ENCODE data around the gene LYZL1. TPM values are rescaled to one million over a fixed set of nuclear protein-coding genes. Genes with fewer than 3 reads are reported as not detected.

Gene LYZL1
- total RNA-seq, 1 donor from 2014 or later, result not detected

DNA sequence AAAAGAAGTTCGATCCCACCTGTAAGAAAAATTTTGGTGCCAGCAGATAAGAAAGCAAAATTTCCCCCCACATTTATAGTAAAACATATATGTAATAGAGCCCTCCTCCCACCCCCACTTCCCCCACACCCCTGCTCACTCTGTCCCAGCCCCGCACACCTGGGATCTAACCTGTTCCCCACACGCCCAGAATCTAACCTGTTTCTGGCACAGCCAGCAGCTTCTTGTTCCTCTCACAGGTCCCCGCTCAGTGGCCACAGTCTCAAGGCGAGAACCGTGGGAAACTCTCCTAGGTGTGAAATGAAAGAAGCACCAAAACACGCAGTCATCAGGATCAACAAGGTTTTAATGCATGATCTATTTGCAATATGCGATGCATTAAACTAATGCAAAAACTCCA is 32.8 kb downstream of the LYZL1 start:
- H3K4me1 Mint-ChIP-seq (ENCODE audit: unreplicated experiment), result peaks cover 9% of the 10 kb centered on the region
- TF ChIP-seq, protein P1, sequence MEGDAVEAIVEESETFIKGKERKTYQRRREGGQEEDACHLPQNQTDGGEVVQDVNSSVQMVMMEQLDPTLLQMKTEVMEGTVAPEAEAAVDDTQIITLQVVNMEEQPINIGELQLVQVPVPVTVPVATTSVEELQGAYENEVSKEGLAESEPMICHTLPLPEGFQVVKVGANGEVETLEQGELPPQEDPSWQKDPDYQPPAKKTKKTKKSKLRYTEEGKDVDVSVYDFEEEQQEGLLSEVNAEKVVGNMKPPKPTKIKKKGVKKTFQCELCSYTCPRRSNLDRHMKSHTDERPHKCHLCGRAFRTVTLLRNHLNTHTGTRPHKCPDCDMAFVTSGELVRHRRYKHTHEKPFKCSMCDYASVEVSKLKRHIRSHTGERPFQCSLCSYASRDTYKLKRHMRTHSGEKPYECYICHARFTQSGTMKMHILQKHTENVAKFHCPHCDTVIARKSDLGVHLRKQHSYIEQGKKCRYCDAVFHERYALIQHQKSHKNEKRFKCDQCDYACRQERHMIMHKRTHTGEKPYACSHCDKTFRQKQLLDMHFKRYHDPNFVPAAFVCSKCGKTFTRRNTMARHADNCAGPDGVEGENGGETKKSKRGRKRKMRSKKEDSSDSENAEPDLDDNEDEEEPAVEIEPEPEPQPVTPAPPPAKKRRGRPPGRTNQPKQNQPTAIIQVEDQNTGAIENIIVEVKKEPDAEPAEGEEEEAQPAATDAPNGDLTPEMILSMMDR (IDR thresholded peaks at IDR 0.05; ENCODE audit: unreplicated experiment), result no peak
- no peaks in the 10 kb centered on the region for H3K9me3 Mint-ChIP-seq (ENCODE audit: unreplicated experiment)
- H3K4me3 Mint-ChIP-seq (ENCODE audit: unreplicated experiment), result no peak overlapping the region
- H3K27me3 Mint-ChIP-seq (ENCODE audit: unreplicated experiment), result peaks cover 2% of the 10 kb centered on the region
- H3K36me3 Mint-ChIP-seq (ENCODE audit: low read depth, unreplicated experiment), result no peaks in the 10 kb centered on the region
- no peak for DNase-seq (ENCODE audit: low spot score)
- H3K27ac Mint-ChIP-seq (ENCODE audit: unreplicated experiment), result no peak overlapping the region

DNA sequence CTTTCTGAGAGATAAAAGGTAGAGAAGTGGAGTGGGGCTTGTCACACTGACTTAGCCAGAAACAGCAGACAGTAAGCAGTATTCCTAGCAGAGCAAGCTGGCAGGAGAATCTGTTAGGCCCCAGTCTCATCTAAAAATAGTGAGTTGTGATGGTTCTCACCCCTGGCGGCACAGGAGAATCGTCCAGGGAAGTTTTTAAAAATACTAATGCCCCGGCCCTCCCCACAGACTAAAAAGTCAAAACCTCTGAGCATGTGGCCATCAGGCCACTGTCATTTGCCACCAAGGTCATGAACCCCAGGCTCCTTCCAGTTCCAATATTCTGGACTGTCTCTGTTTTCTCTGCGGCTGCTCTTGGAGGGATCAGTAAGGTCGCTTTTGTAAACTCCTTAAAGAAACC is 34.0 kb downstream of the LYZL1 start:
- peaks cover 2% of the 10 kb centered on the region for H3K27me3 Mint-ChIP-seq (ENCODE audit: unreplicated experiment)
- H3K36me3 Mint-ChIP-seq (ENCODE audit: low read depth, unreplicated experiment), result no peaks in the 10 kb centered on the region
- DNase-seq (ENCODE audit: low spot score), result no peak
- no peak overlapping the region for H3K4me3 Mint-ChIP-seq (ENCODE audit: unreplicated experiment)
- no peaks in the 10 kb centered on the region for H3K9me3 Mint-ChIP-seq (ENCODE audit: unreplicated experiment)
- no peak overlapping the region for H3K27ac Mint-ChIP-seq (ENCODE audit: unreplicated experiment)
- TF ChIP-seq, protein P1 (IDR thresholded peaks at IDR 0.05; ENCODE audit: unreplicated experiment), result no peak
- H3K4me1 Mint-ChIP-seq (ENCODE audit: unreplicated experiment), result peaks cover 9% of the 10 kb centered on the region

DNA sequence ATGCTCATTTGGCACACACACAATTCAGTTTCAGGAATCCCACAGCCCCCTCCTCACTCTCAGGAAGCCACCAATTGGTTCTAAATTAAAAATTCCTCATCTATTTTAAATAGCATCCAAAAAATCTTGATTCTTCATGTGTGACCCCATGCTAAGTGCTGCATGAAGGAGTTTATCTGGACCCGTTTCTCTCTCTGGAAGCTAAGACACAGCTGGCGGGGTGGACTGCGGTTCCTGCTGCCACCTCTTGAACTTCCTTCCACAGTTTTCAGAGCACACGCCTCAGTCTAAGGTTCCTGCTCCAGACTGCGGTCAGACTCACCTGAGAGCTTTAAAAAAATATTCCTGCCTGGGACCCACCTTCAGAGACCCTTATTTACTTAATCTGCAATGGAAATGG is 34.5 kb downstream of the LYZL1 start:
- TF ChIP-seq, protein P1 (IDR thresholded peaks at IDR 0.05; ENCODE audit: unreplicated experiment), result no peak
- H3K4me3 Mint-ChIP-seq (ENCODE audit: unreplicated experiment), result no peak overlapping the region
- H3K36me3 Mint-ChIP-seq (ENCODE audit: low read depth, unreplicated experiment), result no peaks in the 10 kb centered on the region
- no peaks in the 10 kb centered on the region for H3K9me3 Mint-ChIP-seq (ENCODE audit: unreplicated experiment)
- peaks cover 2% of the 10 kb centered on the region for H3K27me3 Mint-ChIP-seq (ENCODE audit: unreplicated experiment)
- no peak overlapping the region for H3K27ac Mint-ChIP-seq (ENCODE audit: unreplicated experiment)
- no peak for DNase-seq (ENCODE audit: low spot score)
- peaks cover 5% of the 10 kb centered on the region for H3K4me1 Mint-ChIP-seq (ENCODE audit: unreplicated experiment)

DNA sequence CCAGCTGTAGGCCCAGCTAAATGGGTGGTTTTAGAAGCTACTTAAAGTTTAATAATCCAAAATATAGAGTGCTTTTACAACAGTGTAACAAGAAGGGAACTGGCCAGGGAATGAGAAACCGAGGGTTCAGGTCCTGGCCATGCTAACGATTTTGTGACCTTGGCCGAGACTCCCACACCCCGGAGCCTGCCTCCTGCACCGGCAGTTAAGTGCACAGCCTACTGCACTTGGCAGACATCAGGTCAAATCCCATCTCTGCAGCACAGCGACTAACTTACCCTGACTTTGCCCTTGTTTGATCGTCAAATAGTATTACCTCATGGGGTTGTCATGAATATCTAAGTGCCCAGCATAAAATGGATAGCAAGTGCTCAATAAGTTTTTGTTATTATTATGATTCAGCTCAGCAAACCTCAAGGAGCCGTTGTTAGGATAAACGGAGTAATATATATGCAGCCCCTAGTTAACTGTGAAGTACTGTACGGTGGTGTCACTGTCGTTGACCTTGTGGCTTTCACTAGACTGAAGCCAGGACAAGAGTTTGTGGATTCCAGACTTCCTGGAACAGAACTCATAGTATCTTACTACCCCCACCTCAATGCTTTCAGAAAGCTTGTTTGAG is 35.5 kb downstream of the LYZL1 start:
- Mint-ChIP-seq H3K27me3 (ENCODE audit: unreplicated experiment) (peaks cover 2% of the 10 kb centered on the region), H3K4me3 (ENCODE audit: unreplicated experiment) (no peak overlapping the region), H3K4me1 (ENCODE audit: unreplicated experiment) (no peaks in the 10 kb centered on the region), H3K27ac (ENCODE audit: unreplicated experiment) (no peak overlapping the region), H3K9me3 (ENCODE audit: unreplicated experiment) (no peaks in the 10 kb centered on the region), H3K36me3 (ENCODE audit: low read depth, unreplicated experiment) (no peaks in the 10 kb centered on the region)
- DNase-seq (ENCODE audit: low spot score), result no peak
- TF ChIP-seq, protein P1 (IDR thresholded peaks at IDR 0.05; ENCODE audit: unreplicated experiment), result no peak

DNA sequence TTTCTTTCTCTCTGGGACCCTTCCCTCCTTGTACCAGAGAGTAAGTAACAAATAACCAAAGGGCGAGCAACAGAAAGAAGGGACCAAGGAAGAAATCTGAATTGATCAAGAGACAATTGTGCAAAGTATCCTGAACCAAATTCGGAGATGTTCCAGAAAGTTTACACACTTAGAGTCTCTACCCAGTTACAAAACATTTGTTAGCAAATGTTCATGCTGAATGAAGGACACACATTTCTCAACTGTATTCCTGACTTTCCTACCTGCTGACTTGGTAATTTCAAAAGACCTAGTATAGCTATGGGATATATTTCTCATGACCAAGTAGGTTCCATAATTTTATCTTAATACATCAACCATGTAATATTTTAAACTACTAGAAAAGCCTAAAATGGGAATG is 37.4 kb downstream of the LYZL1 start:
- H3K4me3 Mint-ChIP-seq (ENCODE audit: unreplicated experiment), result no peak overlapping the region
- no peaks in the 10 kb centered on the region for H3K36me3 Mint-ChIP-seq (ENCODE audit: low read depth, unreplicated experiment)
- no peak for DNase-seq (ENCODE audit: low spot score)
- no peak overlapping the region for H3K27ac Mint-ChIP-seq (ENCODE audit: unreplicated experiment)
- no peaks in the 10 kb centered on the region for H3K9me3 Mint-ChIP-seq (ENCODE audit: unreplicated experiment)
- peaks cover 2% of the 10 kb centered on the region for H3K27me3 Mint-ChIP-seq (ENCODE audit: unreplicated experiment)
- H3K4me1 Mint-ChIP-seq (ENCODE audit: unreplicated experiment), result no peaks in the 10 kb centered on the region
- TF ChIP-seq, protein P1 (IDR thresholded peaks at IDR 0.05; ENCODE audit: unreplicated experiment), result no peak
